A549 treated with GW870086 at 1 μM for 4 hours (cell line): ENCODE measurements around the gene BRI3BP. TPM values are rescaled to one million over a fixed set of nuclear protein-coding genes. Genes with fewer than 3 reads are reported as not detected.

Source experiments
- total RNA-seq: library from RNA; stranded (reverse); fragments of 200-300 nt; extraction: Qiagen RNA extraction; gene quantifications from 5 replicates; pipeline ENCODE4 v1.2.3, GENCODE V29; 2022; ENCODE audit warnings: low read depth

Gene BRI3BP, protein sequence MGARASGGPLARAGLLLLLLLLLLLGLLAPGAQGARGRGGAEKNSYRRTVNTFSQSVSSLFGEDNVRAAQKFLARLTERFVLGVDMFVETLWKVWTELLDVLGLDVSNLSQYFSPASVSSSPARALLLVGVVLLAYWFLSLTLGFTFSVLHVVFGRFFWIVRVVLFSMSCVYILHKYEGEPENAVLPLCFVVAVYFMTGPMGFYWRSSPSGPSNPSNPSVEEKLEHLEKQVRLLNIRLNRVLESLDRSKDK
- total RNA-seq = 17.1 to 21.9 TPM (median 20.0 TPM) in 5 replicates

GRCh38 chr12:124993626-124994436 lies at the start of gene BRI3BP:
TSS of gene BRI3BP (plus strand) at chr12:124993645. CDS start at chr12:124993791, 146 bp downstream.

DNA sequence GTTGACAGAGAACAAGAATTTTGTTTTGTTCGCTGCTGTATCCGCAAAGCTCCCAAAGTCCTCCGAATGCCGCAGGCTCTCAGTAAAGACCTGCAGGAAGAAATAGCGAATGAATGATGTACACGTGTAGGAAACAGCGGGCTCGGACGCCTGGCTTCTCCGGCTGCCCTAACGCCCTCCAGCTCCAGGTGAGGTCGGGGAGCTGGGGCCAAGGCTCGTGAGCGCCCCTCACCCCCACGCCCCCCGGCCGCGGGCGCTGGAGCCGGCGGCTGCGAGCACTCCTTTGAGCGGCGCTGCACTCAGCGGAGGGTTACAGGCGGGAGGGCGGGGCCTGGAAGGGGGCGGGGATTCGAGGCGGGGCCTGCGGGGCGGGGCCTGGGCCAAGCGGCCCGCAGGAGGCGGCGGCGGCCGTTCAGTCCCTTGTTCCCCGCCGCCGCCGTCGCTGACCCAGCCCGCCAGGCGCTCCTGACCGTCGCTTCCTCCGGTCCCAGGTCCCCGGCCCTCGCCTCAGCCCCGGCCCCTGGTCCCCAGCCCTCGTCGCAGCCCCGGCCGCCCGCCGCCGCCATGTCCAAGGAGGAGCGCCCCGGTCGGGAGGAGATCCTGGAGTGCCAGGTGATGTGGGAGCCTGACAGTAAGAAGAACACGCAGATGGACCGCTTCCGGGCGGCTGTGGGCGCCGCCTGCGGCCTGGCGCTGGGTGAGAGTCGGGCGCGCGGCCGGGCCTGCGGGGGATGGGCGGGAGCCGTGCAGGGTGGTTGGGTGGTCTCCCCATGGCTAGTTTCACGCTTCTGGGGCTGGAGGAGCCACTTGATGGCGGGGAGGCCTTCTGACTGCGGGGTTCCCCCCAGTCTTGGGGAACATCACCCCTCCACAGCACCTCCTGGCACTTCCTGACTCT lies 71.8 kb downstream of the BRI3BP start, which contains the start of gene AACS:
Gene AACS (plus strand): TSS at position 415 of the 898 bp plus-strand sequence. CDS start 150 bp downstream, at position 565.

Other genes with a start within 250 kb of the BRI3BP start
- gene SCARB1, start 129.8 kb upstream of the BRI3BP start, total RNA-seq = 112 to 162 TPM (median 158 TPM) in 5 replicates
- gene UBC, start 79.0 kb upstream of the BRI3BP start, total RNA-seq = 1,289 to 1,791 TPM (median 1,452 TPM) in 5 replicates
- gene DHX37, start 4.5 kb upstream of the BRI3BP start, total RNA-seq = 32.4 to 41.4 TPM (median 39.8 TPM) in 5 replicates
- gene AACS, start 71.8 kb downstream of the BRI3BP start, total RNA-seq = 17.2 to 19.2 TPM (median 18.5 TPM) in 5 replicates
- 0.03 to 0.08 TPM in 2 of 5 replicates, not detected in the others for gene TMEM132B, start 192.7 kb downstream of the BRI3BP start, total RNA-seq